K562 (cell line): ENCODE measurements around the gene PAFAH2. TPM values are rescaled to one million over a fixed set of nuclear protein-coding genes. Genes with fewer than 3 reads are reported as not detected.

Experiments used
- ARID1B ChIP-seq: fragments of 450-650 bp; IDR thresholded peaks from 2 replicates; pipeline ENCODE4 v1.6.1; 2016; ENCODE audit warnings: antibody characterized with exemption, mild to moderate bottlenecking, inconsistent platforms
- ASH1L ChIP-seq: fragments of 450-650 bp; IDR thresholded peaks from 2 replicates; pipeline ENCODE4 v1.6.1; 2018; ENCODE audit warnings: borderline replicate concordance, mild to moderate bottlenecking, low read depth; ENCODE audit not compliant: partially characterized antibody
- BCOR ChIP-seq: fragments of 450-650 bp; IDR thresholded peaks from 2 replicates; pipeline ENCODE4 v1.6.1; 2016
- CBFB ChIP-seq: sonication (generic); formaldehyde crosslinking; IDR thresholded peaks from 2 replicates; pipeline ENCODE4 v1.4.0; 2020; ENCODE audit warnings: mild to moderate bottlenecking, missing genetic modification reagents
- FUS ChIP-seq: fragments of 200-400 bp; formaldehyde crosslinking; optimal IDR thresholded peaks from 2 replicates; pipeline ENCODE3; 2017; ENCODE audit warnings: low read depth, low read length
- KHSRP ChIP-seq: fragments of 450-650 bp; IDR thresholded peaks from 2 replicates; pipeline ENCODE4 v1.6.1; 2017
- L3MBTL2 ChIP-seq: fragments of 450-650 bp; IDR thresholded peaks from 2 replicates; pipeline ENCODE4 v1.6.1; 2016; ENCODE audit warnings: mild to moderate bottlenecking, moderate library complexity
- PHF21A ChIP-seq: fragments of 450-650 bp; IDR thresholded peaks from 2 replicates; pipeline ENCODE4 v1.6.1; 2017; ENCODE audit warnings: low read depth, borderline replicate concordance
- RAD51 ChIP-seq: fragments of 450-650 bp; IDR thresholded peaks from 2 replicates; pipeline ENCODE4 v1.7.1; 2016; ENCODE audit warnings: low read depth, mild to moderate bottlenecking, borderline replicate concordance
- RBM14 ChIP-seq: fragments of 200-400 bp; formaldehyde crosslinking; IDR thresholded peaks from 2 replicates; pipeline ENCODE4 v1.6.1; 2018; ENCODE audit warnings: low read depth, mild to moderate bottlenecking, low read length, moderate library complexity, borderline replicate concordance; ENCODE audit not compliant: insufficient read depth
- RBM15 ChIP-seq: fragments of 200-400 bp; formaldehyde crosslinking; IDR thresholded peaks from 2 replicates; pipeline ENCODE4 v1.6.1; 2018; ENCODE audit warnings: mild to moderate bottlenecking, low read length, moderate library complexity; ENCODE audit not compliant: insufficient read depth
- SETDB1 ChIP-seq: IDR thresholded peaks from one replicate; pipeline ENCODE4 v1.6.1; 2012; ENCODE audit warnings: low read length, control low read depth, inconsistent platforms
- SIN3B ChIP-seq: fragments of 450-650 bp; IDR thresholded peaks from 2 replicates; pipeline ENCODE4 v1.6.1; 2017; ENCODE audit warnings: low read depth, mild to moderate bottlenecking, moderate library complexity
- TAL1 ChIP-seq: fragments of 450-650 bp; IDR thresholded peaks from 2 replicates; pipeline ENCODE4 v1.6.1; 2016; ENCODE audit warnings: mild to moderate bottlenecking
- ZBTB33 ChIP-seq: sonication (generic); formaldehyde crosslinking; IDR thresholded peaks from 2 replicates; pipeline ENCODE4 v1.8.1; 2023; ENCODE audit warnings: mild to moderate bottlenecking, missing genetic modification reagents
- ZNF12 ChIP-seq: sonication (generic); formaldehyde crosslinking; IDR thresholded peaks from 2 replicates; pipeline ENCODE4 v1.4.0; 2020; ENCODE audit warnings: mild to moderate bottlenecking, missing genetic modification reagents
- polyA plus RNA-seq, 8 experiments: library from polyadenylated mRNA; depleted of rRNA in 4 of 8; stranded (reverse) in 5 of 8; unstranded in 3 of 8; fragments of >200 nt; fragmentation: Nextera tagmentation in 2 of 8; fragmentation: Illumina TruSeq in 1 of 8; extraction: Ambion mirVana in 2 of 8; extraction: Trizol in 1 of 8; gene quantifications; 2 replicates each; pipeline versions ENCODE4 v1.2.1 to v1.2.3, GENCODE V29; 2011 to 2014; ENCODE audit warnings: inconsistent platforms in 1 of 8, missing spikeins in 1 of 8
- total RNA-seq, 7 experiments: library from RNA; depleted of rRNA in 6 of 7; stranded (reverse); fragments of >200 nt in 6 of 7; fragmentation: Illumina TruSeq in 2 of 7; extraction: Trizol in 2 of 7; gene quantifications; 2 replicates each; pipeline versions ENCODE4 v1.2.1 to v1.2.3, GENCODE V29; 2011 to 2021; ENCODE audit warnings: low replicate concordance in 1 of 7
- TF ChIP-seq, protein P1 (sequence below): fragments of 450-650 bp; formaldehyde crosslinking; IDR thresholded peaks from 2 replicates; pipeline ENCODE4 v1.4.0; 2020; ENCODE audit warnings: mild to moderate bottlenecking, moderate library complexity
- TF ChIP-seq, protein P2 (sequence below): fragments of 250-450 bp; sonication (Bioruptor Pico); IDR thresholded peaks from 2 replicates; pipeline ENCODE4 v1.4.0; 2020; ENCODE audit warnings: mild to moderate bottlenecking, moderate library complexity
- TF ChIP-seq, protein P3 (sequence below): fragments of 200-800 bp; sonication (Bioruptor generic); IDR thresholded peaks from 2 replicates; pipeline ENCODE4 v1.6.1; 2016; ENCODE audit warnings: missing genetic modification characterization, missing compliant biosample characterization

PAFAH2 gene
- total and polyA plus RNA-seq, 9 of the 15 experiments (the other 6 are each of a cell fraction or from before 2014, with no cell fraction given): 4.2 to 10.9 (median 6.8) TPM

DNA sequence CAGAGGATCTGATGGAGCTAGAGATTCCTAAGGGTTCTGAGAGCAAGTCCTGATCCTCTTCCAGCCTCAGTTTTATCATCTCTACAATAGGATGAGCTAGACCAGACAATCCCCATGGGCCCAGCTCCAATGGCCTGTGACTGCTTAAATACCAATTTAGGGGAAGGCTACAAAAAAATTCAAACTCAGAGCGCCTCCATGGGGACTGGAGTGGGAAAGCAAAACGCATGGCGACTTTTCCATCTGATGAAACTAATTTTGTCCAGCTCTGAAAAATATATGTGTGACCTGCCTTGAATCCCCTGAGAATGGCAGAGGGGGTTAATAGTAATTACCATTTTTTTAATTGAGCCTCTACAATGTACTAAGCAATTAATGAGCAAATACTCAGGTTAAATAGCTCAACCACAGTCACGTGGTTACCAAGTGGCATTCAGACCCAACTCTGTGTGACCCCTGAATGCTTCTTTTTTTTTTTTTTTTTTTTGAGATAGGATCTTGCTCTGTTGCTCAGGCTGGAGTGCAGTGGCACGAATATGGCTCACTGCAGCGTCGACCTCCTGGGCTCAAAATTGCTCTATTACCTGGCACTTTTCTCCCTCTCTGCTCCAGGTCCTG is 32.1 kb upstream of the PAFAH2 start (continued):
- TF ChIP-seq, protein P1, sequence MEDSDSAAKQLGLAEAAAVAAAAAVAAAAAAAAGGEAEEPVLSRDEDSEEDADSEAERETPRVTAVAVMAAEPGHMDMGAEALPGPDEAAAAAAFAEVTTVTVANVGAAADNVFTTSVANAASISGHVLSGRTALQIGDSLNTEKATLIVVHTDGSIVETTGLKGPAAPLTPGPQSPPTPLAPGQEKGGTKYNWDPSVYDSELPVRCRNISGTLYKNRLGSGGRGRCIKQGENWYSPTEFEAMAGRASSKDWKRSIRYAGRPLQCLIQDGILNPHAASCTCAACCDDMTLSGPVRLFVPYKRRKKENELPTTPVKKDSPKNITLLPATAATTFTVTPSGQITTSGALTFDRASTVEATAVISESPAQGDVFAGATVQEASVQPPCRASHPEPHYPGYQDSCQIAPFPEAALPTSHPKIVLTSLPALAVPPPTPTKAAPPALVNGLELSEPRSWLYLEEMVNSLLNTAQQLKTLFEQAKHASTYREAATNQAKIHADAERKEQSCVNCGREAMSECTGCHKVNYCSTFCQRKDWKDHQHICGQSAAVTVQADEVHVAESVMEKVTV: peak; percentile 71
- TF ChIP-seq PHF21A (no peak), L3MBTL2 (0 out of 2 replicates have a peak, but pooled peaks have one; percentile 18), KHSRP (no peak), ARID1B (0 out of 2 replicates have a peak, but pooled peaks have one; percentile 9), CBFB (no peak), ASH1L (no peak), RAD51 (peak; percentile 53; the same call in 1 of the 2 replicates), ZBTB33 (peak; percentile 99), BCOR (peak; percentile 69), ZNF12 (CRISPR knock-in tag) (no peak), SETDB1 (no peak), TAL1 (no peak), SIN3B (no peak), RBM15 (no peak), RBM14 (no peak), FUS (no peak)
- TF ChIP-seq, protein P2, sequence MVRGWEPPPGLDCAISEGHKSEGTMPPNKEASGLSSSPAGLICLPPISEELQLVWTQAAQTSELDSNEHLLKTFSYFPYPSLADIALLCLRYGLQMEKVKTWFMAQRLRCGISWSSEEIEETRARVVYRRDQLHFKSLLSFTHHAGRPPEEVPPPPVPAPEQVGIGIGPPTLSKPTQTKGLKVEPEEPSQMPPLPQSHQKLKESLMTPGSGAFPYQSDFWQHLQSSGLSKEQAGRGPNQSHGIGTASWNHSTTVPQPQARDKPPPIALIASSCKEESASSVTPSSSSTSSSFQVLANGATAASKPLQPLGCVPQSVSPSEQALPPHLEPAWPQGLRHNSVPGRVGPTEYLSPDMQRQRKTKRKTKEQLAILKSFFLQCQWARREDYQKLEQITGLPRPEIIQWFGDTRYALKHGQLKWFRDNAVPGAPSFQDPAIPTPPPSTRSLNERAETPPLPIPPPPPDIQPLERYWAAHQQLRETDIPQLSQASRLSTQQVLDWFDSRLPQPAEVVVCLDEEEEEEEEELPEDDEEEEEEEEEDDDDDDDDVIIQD: no peak
- TF ChIP-seq, protein P3, sequence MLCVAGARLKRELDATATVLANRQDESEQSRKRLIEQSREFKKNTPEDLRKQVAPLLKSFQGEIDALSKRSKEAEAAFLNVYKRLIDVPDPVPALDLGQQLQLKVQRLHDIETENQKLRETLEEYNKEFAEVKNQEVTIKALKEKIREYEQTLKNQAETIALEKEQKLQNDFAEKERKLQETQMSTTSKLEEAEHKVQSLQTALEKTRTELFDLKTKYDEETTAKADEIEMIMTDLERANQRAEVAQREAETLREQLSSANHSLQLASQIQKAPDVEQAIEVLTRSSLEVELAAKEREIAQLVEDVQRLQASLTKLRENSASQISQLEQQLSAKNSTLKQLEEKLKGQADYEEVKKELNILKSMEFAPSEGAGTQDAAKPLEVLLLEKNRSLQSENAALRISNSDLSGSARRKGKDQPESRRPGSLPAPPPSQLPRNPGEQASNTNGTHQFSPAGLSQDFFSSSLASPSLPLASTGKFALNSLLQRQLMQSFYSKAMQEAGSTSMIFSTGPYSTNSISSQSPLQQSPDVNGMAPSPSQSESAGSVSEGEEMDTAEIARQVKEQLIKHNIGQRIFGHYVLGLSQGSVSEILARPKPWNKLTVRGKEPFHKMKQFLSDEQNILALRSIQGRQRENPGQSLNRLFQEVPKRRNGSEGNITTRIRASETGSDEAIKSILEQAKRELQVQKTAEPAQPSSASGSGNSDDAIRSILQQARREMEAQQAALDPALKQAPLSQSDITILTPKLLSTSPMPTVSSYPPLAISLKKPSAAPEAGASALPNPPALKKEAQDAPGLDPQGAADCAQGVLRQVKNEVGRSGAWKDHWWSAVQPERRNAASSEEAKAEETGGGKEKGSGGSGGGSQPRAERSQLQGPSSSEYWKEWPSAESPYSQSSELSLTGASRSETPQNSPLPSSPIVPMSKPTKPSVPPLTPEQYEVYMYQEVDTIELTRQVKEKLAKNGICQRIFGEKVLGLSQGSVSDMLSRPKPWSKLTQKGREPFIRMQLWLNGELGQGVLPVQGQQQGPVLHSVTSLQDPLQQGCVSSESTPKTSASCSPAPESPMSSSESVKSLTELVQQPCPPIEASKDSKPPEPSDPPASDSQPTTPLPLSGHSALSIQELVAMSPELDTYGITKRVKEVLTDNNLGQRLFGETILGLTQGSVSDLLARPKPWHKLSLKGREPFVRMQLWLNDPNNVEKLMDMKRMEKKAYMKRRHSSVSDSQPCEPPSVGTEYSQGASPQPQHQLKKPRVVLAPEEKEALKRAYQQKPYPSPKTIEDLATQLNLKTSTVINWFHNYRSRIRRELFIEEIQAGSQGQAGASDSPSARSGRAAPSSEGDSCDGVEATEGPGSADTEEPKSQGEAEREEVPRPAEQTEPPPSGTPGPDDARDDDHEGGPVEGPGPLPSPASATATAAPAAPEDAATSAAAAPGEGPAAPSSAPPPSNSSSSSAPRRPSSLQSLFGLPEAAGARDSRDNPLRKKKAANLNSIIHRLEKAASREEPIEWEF (CRISPR knock-in tag): no peak
